HUDEP-2 (cell line): ENCODE results near the gene MLX.
A peak's percentile ranks its signal among the peaks of the same experiment; 100 is the strongest.

Source experiments
- DNase-seq, 76 experiments: peaks; one replicate each; lab custom pipeline; 2025; ENCODE audit not compliant: unreplicated experiment in 76 of 76; lab: John Stamatoyannopoulos, UW

The MLX gene, protein sequence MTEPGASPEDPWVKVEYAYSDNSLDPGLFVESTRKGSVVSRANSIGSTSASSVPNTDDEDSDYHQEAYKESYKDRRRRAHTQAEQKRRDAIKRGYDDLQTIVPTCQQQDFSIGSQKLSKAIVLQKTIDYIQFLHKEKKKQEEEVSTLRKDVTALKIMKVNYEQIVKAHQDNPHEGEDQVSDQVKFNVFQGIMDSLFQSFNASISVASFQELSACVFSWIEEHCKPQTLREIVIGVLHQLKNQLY

DNA sequence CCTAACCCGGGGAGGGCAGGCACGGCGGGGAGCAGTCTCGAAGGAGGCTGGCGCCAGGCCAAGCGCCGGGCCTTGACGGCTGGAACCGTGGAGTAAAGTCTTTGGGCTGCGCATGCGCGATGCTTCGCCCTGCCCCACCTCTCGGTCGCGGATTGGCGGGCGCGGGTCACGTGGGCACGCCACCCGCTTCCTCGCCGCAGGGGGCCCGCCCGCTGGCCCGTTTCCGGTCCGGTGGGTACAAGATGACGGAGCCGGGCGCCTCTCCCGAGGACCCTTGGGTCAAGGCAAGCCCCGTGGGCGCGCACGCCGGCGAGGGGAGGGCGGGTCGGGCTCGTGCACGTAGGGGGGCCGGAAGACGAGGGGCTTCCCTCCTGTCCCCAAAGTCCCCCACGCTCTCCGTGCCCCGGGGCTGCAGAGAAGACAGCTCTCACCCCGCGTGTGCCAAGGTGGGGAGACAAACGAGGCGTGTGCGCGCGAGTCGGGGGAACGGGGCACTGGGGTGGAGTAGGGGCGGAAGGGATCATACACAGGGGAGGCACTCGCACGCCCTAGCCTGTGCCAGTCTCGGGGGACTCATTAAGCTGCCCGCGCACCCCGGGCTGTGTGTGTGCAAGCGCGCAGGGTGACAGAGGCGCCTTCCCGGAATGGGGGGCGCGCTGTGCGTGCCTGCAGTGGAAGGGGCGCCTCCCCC, at the start of gene MLX:
TSS of gene MLX (plus strand) at position 218 of the 691 bp plus-strand sequence. CDS start at position 243, 25 bp downstream.
- DNase-seq = peak in 75 of 76 experiments; percentile 25 to 95 (median 88)

DNA sequence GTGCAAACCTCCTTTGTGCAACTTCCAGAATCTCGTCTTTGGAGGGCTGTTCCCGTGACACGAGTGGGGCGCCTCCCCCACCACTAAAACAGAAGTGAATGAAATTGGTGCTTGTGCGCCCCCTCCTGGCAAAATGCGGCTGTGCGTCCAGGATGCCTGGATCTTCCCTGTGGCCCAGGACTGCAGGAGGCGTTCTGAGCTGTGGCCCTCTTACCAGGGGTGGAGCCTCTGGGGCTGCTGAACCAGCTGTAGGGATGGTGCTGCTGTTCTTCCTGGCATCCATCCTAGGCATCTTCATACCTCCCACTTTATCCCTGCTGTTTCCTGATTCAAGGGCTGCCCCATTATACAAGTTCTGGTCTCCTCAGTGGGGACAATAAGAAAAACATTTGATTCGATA, 49.4 kb upstream of the MLX start:
- peak in 73 of 76 experiments; percentile 32 to 91 (median 78) for DNase-seq

- DNase-seq = peak in 72 of 76 experiments; percentile 23 to 91 (median 74)
Measured at GRCh38 chr17:42518046-42518754, 48.7 kb upstream of the MLX start.

DNA sequence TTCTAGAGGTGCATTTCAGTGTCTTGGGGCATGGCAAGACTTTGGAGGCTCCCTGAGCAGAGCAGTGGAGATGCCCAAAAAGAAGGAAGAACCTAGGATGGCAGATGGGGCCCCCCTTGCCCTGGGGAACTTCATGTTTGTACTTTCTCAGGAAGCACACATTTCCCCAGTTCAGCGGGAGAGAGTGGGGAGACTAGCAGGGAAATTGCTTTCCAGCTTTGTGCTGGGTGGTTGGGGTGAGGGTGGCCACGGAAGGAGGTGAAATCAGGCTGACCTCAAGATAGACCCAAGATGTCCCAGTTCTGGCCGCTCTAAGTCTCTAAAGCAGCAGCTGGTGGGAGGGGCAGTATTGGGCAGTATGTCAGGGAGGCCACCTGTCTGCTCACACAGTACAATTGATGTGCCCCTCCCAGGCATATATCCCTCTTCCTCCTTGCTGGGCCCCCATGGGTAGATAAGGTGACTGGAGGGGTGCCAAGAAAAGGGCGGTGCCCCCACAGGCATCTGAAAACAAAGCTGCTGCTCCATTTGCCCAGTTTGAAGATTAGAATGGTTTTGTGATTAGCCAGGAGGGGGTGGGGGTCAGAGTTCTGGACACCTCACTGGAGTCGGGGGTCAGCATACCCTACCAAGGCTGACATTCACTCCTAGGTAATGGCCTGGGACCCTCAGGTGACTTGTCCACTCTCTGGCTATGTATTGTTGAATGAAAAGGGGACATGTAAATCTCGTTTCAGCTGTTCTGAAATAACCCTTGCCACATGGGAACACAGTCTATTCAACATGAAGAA, 48.0 kb upstream of the MLX start:
- DNase-seq = peak in 75 of 76 experiments; percentile 51 to 98 (median 95)

GRCh38 chr17:42519546-42520491, 47.1 kb upstream of the MLX start:
- peak in 68 of 76 experiments; percentile 15 to 84 (median 54) for DNase-seq

DNA sequence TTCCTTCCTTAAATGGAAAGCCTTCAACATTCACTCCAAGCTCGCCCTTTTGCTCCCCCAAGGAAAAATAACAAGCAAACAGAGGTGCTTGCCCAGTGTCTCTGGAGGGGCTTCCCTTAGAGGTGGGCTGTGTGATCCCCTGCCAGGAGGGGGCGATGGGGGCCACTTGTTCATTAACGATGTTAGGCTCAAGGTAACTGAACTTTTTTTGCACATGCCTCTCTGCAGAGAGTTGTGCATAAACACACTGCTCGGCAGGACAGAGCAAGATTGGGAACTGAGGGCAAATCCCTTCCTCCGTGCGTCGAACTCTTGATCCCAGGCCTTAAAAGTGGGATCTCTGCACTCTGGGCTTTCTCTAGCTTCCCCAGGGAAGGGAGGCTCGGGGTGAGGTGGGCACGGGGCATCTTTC, 46.4 kb upstream of the MLX start:
- peak in 3 of 76 experiments; percentile 9 to 35 (median 28) for DNase-seq

DNA sequence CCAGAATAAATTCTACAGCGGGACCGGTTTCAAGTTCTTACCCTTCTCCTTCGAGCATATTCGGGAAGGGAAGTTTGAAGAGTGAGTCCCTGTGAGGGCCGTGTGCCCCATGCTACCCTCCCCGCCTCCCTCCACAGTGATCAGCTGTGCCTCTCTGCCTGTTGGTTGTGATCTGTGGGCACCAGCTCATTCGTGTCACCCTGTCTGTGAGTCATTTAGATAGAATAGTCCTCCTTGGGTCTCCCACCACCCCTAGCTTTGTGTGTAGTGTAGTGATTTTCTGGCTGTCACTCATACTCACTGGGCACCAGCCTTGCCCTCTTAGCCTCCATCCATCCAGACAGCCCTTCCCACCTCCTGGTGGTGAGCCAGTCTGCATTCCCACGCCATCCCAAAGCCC, 45.9 kb upstream of the MLX start:
- DNase-seq = no peak

- no peak for DNase-seq
Measured at GRCh38 chr17:42521666-42522262, 45.1 kb upstream of the MLX start.

GRCh38 chr17:42522263-42522790, 44.6 kb upstream of the MLX start:
- DNase-seq = no peak

DNA sequence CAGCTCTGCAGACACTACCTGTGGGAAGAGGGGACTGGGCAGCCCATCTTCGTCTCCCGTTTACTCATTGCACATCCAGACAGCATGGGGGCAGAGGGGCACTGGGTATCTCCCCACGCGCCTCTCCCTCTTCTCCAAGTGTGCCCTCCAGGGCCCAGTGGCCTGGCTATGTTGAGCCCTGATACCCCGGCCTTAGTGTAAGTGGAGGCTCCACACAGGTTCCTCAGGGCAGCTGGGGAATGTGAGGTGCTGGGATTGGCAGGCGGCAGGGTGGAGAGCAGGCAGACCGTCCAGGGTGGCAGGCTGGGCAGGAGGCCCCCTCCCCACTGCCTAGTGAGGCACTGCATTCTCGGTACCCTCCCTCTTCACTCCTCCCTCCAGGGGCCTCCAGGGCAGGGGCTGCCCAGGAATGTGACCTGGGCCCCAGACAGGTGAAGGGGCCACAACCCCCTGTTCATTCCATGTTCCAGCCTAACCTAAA, 44.1 kb upstream of the MLX start:
- no peak for DNase-seq

DNA sequence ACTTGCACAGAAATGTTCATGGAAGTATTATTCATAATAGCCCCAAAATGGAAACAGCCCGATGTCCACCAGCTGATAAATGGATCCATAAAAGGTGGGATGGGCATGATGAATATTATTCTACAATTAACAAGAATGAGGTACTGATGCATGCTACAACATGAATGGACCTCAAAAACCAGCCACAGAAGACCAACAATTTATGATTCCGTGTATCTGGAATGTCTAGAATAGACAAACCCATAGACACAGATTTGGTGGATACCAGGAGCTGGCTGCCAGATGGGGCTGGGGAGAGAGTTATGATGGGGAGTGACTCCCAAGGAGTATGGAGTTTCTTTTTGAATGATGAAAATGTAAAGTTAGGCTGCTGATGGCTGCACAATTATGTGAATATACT, 41.7 kb upstream of the MLX start:
- DNase-seq = no peak

DNA sequence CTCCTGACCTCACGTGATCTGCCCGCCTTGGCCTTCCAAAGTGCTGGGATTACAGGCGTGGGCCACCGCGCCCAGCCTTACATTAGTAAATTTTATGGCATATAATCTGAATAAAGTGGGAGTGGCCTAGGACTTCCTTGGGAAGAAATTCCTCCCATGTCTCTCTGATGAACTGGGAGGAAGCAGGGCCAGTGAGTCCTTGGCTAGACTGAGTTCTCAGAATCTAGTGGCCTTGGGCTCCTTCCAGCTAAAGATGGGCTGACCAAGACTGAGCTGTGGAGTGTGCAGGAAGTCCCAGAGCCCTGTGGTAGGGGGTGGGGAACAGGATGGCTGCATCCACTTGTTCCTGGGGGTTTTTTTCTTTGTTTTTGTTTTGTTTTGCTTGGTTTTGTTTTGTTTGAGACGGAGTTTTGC, 40.9 kb upstream of the MLX start:
- peak in 1 of 76 experiments; percentile 16 for DNase-seq

GRCh38 chr17:42527932-42528331, 39.0 kb upstream of the MLX start:
- peak in 7 of 76 experiments; percentile 5 to 30 (median 11) for DNase-seq

DNA sequence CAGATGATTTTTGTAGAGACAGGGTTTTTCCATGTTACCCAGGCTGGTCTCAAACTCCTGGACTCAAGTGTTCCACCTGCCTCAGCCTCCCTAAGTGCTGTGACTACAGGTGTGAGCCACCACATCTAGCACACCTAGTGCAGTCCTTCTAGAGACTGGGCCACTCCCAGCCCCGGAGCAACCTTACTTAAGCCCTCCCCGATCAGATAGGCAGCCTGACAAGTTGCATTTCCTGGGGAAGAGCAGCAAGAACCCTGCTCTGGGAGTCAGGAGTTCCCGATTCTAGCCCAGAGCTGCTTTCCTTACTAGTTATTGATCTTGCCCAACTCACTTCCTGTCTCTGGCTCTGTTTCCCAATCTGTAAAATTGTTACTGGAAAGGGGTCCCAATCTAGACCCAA, 37.8 kb upstream of the MLX start:
- no peak for DNase-seq

DNA sequence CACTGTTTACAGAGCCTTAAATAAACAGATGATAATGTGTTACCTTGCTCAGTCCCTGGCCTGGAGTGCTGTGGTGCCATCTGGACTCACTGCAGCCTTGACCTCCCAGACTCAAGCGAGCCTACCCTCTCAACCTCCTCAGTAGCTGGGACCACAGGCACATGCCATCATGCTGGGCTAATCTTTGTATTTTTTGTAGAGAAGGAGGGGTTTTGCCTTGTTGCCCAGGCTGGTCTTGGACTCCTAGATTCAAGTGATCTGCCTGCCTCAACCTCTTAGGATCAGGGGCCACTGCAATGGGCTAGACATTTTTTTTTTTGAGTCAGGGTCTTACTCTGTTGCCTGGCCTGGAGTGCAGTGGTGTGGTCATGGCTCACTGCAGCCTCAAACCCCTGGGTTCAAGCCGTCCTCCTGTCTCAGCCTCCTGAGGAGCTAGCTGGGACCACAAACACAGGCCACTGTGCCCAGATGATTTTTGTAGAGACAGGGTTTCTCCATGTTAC, 35.9 kb upstream of the MLX start:
- no peak for DNase-seq

- DNase-seq = peak in 64 of 76 experiments; percentile 5 to 67 (median 44)
Measured at GRCh38 chr17:42531455-42532354, 35.2 kb upstream of the MLX start.
